NCI-H82 treated with DMSO at 0.1 percent for 48 hours (cell line): ENCODE measurements around the gene PDE2A.

Source experiments
- DNase-seq: peaks from one replicate; lab custom pipeline; 2025; ENCODE audit not compliant: unreplicated experiment; lab: John Stamatoyannopoulos, UW

The PDE2A gene

DNA sequence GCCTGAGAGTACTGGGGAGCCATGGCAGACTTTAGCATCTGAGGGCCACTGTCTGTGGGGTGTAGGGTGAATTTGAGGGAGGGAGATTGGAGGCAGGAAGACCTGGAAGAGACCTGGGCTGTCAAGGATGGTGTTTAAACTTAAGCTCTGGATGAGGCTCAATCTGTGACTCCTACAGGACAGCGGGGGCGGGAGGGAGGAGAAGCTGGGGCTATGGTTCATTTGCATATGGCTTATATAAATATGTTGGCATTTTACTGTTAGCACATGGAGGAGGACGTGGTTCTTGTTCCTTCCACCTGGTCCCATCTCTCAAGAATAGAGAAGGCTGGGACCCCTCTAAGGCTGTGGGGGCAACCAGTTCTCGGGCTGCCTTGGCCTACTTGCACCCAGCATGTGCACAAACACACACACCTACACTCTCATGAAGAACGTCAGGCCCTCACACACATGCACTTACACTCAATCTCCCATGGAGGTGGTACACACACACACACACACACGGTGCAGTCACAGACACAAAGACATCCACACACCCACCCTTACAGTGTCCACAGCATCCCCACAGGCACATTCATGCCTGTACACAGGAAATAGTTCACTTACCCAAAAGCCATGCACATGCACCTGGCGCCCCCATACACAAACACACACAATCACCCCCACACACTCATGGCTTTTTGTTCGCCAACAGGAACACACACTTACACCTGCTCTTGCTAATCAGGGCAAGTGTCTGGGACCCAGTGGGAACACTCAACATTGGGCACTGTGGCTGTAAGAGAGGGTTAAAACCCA, 81.3 kb downstream of the PDE2A start:
- DNase-seq = no peak

DNA sequence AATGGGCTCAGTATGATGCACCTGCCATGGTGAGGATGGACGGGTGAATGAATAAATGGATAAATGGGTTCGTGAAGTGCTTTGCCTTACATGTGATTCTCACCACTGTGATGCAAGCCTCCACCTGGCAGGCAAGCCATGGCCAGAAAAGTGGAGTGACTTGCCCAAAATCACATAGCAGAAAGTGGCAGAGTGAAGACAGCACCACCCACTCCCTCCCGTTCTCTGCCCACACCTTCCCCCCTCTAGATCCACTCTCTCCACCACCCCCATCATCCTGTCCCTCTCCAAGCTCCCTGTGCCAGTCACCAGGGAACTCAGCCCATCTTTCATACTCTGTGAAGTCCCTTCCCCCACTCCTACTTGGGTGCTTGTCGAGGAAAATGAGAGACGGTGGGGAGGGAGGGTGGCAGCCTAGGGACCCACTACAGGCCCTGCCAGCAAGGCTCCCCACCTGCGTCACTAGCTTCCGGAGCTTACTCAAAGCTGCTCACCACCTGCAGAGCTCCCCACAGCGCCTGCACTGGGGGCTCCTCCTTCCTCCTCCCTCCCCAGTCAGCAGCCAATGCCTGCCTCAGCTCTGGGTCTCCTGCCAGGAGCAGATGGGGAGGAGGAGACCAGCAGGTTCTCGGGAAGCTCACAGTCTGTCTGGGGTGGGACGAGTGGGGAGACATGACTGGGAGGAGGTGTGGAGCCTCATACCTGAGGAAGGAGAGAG, 82.3 kb downstream of the PDE2A start:
- peak; percentile 55 for DNase-seq

DNA sequence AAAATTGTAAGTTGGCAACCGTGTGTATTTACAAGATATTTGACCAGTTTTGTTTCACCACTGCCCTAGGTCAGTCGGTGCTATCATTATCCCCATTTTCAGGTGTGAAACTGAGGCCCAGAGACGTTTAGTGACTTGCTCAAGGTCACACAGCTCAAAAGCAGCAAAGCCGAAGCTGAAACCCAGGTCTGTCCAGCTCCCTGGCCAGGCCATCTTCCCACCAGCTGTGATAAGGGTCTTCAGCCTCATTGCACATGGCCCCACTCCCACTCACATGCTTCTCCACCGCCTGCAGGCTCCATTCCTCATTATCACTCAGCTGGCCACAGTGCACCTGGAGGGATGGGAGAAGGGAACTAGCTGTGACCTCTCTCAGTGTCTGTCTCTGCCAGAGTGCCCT, 83.2 kb downstream of the PDE2A start:
- DNase-seq = no peak

DNA sequence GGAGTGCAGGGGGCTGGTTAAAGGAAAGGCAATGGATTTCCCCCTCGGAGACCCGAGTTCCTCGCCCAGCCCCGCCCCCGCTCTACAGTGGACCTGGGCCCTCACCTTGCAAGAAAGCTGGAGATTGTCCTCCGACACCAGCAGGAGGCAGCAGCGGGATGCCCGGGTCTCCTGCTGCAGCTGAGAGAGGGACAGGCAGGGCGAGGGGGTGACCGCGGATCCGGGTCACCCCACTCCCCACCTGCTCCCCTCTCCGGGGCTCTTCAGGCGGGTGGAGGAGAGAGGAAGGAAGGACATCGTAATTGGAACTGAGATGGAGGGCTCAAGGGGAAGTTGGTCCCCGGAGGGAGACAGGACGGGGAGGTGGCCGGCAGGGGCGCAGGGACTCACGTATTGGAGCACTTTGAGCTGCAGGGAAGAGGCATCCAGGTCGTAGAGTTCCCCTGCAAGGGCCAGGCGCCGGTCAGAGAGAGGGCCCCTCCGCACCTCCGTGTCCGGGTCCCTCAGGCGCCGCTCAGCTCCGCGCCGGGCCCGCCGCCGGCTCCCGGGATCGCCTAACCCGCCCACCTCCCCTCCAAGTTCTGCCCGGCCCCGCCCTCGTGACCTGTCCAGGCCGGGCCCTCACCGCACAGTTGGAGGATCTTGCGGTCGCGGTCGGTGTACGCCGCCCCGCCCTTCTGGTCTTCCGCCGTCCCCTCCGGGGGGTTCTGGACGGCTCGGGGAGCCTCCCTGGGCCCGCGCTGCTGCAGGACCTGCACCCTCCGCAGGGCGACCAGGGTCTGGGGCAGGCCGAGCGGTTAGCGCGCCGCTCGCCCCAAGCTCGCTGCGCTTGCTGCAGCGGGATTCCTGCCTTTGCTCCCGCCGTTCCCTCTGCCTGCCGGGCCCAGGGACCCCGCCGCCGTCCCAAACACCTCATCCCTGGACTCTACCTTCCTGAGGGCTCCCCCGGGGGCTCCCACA, 84.1 kb downstream of the PDE2A start:
- DNase-seq = no peak

DNA sequence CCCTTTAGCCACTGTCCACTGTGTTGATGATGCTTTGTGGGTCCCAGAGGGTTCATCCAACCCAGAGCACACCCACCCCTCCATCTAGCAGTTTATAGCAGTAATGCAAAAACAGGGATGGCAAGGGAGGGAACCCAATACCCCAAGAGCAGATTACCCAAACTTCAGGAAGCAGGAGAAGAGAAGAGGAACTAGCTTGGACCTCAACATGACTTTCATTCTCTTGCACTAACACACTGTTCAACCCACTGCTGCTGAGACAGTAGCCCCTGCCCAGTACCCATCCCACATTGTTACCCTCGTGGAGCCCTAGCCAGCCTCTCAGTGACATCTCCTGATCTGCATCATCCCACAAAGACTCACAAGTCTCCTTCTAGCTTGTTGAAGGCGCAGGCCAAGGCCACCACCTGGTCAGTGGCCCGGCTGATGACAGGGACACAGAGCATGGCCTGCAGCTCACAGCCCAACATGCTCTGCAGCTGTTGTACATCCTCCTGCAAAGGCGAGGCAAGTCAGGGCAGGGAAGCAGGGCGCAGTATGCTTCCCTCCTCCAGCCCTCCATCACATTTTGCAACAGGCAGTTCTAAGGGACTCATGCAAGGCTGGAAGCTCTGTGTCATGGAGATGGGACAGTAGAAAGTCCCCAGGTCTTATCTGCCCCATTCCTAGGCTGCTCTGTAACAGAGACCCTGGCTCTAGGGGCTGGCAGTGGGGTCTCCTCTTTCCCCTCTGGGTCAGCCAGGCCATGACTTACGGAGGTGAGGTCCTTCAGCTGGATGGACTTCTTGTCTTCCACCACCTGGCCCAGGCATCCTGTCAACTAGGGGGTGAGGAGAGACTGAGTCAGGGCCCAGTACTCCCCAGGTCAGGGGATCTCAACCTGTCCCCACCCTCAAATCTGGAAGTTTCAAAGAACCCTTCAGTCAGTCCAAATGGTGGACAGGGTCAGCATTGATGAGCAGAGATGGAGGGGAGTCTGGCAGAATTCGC, 85.5 kb downstream of the PDE2A start:
- no peak for DNase-seq

DNA sequence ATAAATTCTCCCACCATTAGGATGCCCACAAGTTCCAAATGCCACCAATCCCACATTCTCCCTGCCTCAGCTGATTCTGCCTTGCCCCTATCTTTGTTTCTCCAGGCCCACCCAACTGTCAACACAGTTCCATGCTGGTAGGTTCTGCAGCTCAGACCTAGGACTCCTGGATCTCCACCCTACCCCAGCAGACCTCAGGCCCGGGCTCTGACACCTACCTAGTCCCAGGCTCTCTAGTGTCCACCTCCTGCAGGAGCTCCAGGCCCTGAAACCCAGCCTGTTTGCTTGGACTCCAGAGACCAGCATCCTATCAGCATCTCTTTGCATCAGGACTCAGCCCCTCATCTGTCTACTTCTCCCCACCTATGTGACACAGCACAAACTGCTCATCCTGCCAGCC, 86.5 kb downstream of the PDE2A start:
- no peak for DNase-seq

DNA sequence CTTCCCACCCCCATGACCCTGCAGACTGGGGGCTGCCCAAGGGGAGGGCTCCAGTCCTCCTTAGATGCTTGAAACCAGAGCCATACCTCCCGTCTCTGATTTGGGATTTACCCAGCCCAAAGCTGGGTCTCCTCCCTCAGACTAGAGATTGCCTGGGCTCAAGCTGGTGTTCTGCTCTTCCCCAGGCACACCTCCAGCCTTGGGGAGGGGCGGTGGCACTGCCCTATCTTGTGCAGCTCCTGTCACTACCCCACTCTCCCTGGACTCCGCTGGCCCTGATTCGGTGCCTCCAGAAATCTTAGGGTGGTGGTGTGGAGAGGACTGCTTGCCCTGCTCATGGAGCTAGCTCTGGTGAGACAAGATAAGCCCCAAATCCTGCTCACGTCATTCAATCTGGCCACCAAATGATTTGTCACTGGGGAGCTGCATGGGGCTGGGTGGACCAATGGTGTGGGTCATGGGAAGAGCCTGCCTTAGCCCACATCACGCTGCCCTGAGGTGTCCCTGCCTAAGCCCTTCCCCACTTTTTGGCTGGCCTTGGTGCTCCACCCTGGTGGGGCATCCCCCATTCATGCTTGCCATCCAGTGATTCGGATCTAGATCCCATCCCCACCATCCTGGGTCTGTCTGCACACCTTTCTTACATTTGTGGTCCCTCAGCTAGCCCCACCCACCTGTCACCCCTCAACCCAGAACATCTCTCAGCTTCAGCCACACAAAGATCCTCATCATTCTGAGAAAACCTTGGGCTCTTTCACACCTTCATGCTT, 87.7 kb downstream of the PDE2A start:
- no peak for DNase-seq

DNA sequence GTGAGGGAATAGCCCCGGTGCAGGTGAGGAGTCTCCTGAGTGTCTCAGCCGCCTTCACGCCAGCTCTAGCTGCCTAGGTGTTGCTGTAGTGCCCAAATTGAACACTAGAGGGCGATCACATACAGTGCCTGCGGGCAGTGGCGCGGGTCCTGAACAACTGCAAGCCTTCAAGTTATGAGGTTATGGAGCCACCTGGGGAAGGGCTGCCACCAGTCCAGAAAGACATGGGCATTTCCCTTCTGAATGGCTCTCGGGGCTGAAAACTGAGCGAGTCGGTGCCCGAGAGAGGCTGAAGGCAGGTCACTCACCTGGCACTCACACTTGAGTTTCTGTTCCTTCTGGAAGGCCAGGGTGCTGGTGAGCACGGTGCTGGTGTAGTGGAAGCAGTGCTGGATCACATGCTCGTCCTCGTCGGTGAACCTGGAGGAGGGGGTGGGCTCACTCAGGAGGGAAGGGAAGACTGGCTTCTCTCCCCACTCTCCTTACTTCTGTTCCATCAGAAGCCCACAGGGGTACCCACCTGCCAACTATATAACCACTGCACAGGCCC, 88.4 kb downstream of the PDE2A start:
- peak; percentile 15 for DNase-seq

DNA sequence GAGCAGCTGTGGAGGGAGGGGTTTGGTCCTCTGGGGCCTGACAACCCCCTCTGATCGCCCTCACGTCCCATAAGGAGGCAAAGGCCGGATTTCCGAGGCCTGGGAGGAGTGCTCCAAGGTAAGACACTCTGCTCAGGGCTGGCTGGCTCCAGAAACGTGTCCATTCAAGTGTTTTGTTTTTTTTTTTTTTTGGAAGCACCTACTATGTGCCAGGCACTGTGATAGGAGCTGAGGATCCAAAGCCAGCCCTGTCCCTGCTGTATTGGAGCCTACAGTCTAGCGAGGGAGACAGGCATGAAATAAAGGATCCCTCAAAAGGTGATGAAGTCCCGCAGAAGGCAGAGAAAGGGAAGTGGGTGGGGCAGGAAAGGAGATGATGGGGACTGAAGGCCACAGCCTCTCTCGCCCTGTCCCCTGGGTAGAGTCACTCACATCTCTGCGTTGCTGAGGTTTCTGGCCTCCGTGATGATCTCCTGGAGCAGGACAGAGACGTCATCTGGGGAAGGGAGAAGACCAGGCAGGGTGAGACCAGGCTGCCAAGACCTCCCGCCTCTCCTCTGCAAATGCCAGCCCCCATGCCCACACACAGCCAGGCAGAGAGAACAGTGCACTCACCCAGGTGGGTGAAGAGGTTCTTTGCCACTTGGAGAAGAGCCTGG, 89.2 kb downstream of the PDE2A start:
- no peak for DNase-seq

DNA sequence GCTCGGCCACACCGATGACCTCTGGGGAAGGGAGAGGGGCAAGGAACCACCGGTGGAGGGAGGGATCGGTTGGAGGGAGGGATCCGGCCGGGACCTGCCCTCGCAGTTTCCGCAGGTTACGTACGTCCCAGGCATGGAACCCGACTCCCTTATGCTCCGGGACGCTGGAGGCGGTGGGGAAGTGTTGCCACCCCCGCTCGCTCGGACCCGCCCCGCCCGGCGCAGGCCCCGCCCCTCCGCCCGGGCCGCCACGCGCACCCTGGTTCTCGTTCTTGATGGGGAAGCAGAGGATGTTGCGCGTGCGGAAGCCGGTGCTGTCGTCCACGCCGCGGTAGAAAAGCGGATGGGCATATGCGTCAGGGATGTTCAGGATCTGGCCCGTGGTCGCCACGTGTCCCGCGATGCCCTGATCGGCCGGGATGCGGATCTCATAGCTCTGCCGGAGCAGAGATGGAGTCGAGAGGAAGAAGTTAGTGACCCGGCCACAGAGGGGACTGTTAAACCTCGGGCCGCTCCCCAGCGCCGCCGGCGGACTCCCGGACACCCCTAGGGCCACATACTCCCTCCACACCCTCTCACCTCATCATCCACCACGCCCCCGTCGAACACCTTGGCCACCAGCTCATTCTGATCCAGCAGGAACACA, 89.8 kb downstream of the PDE2A start:
- DNase-seq = no peak

DNA sequence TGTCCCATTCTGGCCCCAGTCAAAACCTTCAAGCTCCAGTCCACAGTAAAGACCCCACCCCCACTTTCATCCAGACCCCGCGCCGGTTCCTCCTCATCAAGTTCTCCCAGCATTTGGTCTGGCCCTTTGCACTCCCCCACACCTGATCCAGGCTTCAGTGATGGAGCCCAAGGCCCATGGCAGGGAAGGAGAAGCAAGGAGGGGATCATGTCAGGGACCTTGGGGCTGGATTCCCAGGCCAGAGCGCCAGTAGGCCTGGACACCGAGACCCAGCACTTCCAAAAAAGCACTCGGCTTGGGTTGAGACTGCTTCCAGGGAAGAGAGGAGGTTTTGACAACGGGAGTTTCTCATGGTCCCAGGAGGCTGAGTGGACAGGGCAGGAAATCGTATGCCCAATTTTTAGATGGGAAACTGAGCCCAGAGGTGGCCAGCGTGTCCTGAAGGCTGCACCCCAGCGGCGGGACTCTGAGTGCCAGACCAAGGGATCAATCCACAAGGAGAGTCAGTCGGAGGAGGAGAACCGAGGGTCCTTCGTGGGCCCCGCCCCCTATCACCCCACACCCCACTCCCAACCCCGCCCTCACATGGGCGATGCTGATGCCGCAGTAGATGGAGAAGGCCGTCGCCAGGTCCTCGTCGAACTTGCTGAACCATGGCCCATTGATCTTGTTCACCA, 90.5 kb downstream of the PDE2A start:
- DNase-seq = no peak

DNA sequence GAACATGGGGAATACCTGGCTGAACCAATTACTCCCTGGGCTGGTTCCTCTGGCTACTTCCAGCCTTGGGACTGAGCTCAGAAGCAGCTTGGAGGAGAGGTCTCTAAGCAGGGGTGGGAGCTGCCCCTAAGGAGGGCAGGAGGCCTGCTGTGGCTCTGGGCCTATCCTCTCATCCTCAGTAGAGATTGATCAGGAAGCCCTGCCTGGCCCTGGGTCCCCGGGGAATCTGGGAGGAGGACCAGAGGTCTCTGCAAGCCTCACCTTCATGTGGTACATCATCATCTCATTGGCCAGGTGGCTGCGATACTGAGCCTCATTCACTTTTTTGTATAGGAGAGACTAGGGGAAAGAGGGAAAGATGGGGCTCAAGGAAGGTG, 91.1 kb downstream of the PDE2A start:
- DNase-seq = no peak

DNA sequence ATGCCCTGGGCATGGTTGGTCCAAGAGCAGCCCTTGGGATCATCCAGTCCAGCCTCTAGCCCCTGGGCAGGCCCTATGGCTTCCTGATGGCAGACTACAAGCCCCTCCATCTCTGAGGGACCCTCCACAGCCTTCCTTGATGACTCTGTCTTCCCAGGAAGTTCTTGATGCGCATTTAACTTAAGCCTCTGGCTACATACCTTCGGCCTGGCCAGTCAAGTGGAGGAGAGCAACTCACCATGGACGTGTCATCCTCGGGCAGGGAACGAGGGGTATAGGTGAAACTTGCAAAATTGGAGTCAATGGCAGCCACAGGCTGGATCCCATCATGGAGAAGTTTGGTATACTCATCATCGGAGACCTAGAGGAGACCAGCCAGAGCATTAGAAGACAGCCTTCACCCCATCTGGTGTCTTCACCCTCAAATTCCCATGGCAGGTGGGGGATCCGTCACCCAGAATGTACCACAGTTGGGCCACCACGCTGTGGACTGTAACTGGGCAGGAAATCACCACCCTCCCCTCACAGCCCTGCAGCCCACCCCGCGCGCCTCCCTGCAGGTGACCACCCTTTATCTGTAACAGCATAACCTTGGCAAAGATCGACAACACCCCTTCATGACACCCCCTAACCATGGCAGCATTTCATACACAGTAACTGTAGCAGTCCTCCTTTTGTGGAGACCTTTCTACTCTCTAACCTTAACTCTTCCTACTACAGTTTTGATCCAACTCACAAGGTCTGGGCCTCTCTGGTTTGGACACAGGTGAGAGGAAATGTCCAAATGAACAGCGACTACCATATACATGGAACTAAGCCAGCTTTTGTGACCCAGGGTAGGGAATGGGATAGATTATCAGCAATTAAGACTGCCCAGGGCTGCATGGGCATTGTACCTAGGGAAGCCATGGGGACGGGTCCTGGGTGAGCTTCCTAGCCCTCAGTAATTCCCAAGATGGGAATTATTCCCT, 91.7 kb downstream of the PDE2A start:
- no peak for DNase-seq

DNA sequence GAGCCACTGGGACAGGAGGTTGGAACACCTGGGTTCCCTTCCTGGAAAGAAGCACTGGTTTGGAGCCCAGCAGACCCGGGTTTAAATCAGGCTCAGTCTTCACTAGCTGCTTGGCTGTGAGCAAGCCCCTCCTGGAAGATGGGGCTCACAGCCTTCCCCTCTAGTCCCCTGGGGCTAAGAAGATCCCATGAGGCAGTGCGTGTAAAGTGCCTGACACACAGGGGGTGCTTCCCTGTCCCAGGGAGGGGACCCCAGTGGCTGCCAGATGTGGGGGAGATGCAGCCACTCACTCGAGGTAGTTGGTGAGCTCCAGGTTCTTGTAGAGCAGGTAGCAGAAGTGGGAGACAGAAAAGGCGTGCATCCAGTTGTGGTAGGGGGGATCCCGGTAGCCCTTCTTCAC, 93.2 kb downstream of the PDE2A start:
- DNase-seq = no peak

DNA sequence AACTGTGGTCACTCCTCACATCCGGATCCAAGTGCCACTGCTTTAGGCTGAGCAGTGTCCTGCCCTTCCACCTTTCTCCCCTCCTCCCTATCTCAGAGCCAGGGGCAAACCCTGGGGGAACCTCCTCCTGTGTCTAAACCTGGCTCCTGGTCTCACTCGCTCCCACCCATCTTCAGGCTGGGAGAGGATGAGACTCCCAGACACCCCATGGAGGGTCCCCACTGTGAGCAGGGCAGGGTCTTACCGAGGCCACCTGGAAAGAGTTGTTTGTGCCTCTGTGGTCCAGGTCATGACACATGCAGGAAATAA, 93.6 kb downstream of the PDE2A start:
- no peak for DNase-seq

DNA sequence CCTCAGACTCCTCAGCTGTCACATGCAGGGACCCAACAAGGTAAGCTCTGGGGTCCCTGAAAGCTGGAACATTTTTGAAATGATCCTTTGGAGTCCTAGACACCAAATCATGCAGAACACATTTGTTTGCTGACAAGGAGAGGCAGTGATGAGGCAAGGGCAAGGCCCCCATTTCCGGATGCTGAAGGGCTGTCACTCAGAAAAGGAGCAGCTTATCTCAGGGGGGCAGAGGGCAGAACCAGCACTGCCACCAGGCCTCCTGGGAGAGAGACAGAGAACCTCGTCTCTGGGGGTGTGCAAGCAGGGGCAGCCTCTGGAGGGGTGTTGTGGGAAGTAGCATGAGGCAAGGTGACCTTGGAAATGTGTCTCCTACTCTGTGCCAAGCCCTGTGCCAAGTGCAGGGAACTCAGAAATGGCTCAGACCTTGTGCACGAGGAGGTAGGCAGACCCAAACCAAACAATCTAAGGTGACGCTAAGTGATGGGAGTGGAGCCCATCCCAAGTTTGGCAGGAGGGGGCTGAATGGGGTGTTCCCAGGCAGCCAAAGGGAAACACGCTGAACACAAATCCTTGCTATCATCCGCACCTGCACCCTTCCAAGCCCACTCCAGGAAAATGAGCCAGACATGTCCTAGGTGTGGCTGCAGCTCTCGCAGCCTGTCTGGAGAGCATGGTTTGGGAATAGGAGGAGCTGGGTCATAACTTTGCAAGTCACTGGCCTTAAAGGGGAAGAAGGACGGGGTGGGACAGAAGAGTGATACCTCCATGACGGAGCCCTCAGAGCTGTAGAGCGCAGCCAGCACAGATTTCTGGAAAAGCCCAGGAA, 94.2 kb downstream of the PDE2A start:
- no peak for DNase-seq
